NB4 (cell line): ENCODE measurements around the gene CALML3.

Source experiments
- DNase-seq: peaks from one replicate; pipeline ENCODE4 v3.0.0; 2010; ENCODE audit warnings: low read depth
- H3K4me3 ChIP-seq: one replicate; pipeline ENCODE4 v1.5.1; 2011; ENCODE audit warnings: mild to moderate bottlenecking, low read depth, low read length, moderate library complexity
- CTCF ChIP-seq: IDR thresholded peaks from one replicate; pipeline ENCODE4 v1.5.1; 2012; ENCODE audit warnings: low read depth, low read length
- MAX ChIP-seq: IDR thresholded peaks from 2 replicates; pipeline ENCODE4 v1.6.1; 2011; ENCODE audit warnings: low read depth, low read length
- MYC ChIP-seq: IDR thresholded peaks from 2 replicates; pipeline ENCODE4 v1.6.1; 2011; ENCODE audit warnings: low read depth, low read length
- POLR2A ChIP-seq: IDR thresholded peaks from 2 replicates; pipeline ENCODE4 v1.6.1; 2011; ENCODE audit warnings: mild to moderate bottlenecking; ENCODE audit not compliant: insufficient read length; ENCODE audit errors: extremely low read depth

Gene CALML3

GRCh38 chr10:5560142-5560816 lies 35.5 kb downstream of the CALML3 start:
- no peak for TF ChIP-seq POLR2A
- no peak for TF ChIP-seq MYC
- TF ChIP-seq MAX, result no peak
- TF ChIP-seq CTCF, result no peak
- H3K4me3 ChIP-seq, result no peak overlapping the region
- DNase-seq, result no peak

GRCh38 chr10:5560817-5561703 lies 36.3 kb downstream of the CALML3 start:
- TF ChIP-seq MAX (no peak), CTCF (no peak), POLR2A (no peak), MYC (no peak)

GRCh38 chr10:5561704-5562645 lies 37.2 kb downstream of the CALML3 start:
- no peak overlapping the region for H3K4me3 ChIP-seq
- TF ChIP-seq MYC, result no peak
- no peak for TF ChIP-seq POLR2A
- no peak for TF ChIP-seq CTCF
- TF ChIP-seq MAX, result no peak
- DNase-seq, result no peak

More at GRCh38 chr10:5560817-5561703, 36.3 kb downstream of the CALML3 start:
- H3K4me3 ChIP-seq, result no peak overlapping the region
- no peak for DNase-seq

- no peak for TF ChIP-seq CTCF
- no peak for TF ChIP-seq MAX
- TF ChIP-seq POLR2A, result no peak
- TF ChIP-seq MYC, result no peak
- H3K4me3 ChIP-seq, result no peak overlapping the region
- DNase-seq, result no peak
These were observed 38.7 kb downstream of the CALML3 start for GRCh38 chr10:5563321-5563961.
